Calu3 (cell line): ENCODE data around the gene IL3. TPM values are rescaled to one million over a fixed set of nuclear protein-coding genes. Genes with fewer than 3 reads are reported as not detected.

ENCODE experiments used
- BruUV-seq: library from RNA; stranded (reverse); fragments of 400-500 nt; replicated peaks from 2 replicates; lab custom pipeline; 2021; lab: Mats Ljungman, UMichigan
- CTCF ChIA-PET: fragments of 300-600 bp; sonication (Branson Sonifier 250); formaldehyde crosslinking; loops from one replicate; lab custom pipeline; 2022; ENCODE audit warnings: antibody characterized with exemption; lab: Charles Lee
- DNase-seq: peaks from one replicate; pipeline ENCODE4 v3.0.0; 2022
- H3K27ac Mint-ChIP-seq: one replicate; pipeline ENCODE4 v1.8.0; 2022; ENCODE audit warnings: mixed read lengths; ENCODE audit not compliant: unreplicated experiment
- H3K27me3 Mint-ChIP-seq: one replicate; pipeline ENCODE4 v1.8.0; 2022; ENCODE audit warnings: mixed read lengths; ENCODE audit not compliant: unreplicated experiment
- H3K36me3 Mint-ChIP-seq: one replicate; pipeline ENCODE4 v1.8.0; 2022; ENCODE audit warnings: mild to moderate bottlenecking, moderate library complexity, mixed read lengths; ENCODE audit not compliant: insufficient read depth, unreplicated experiment
- H3K4me1 Mint-ChIP-seq: one replicate; pipeline ENCODE4 v1.8.0; 2022; ENCODE audit warnings: mild to moderate bottlenecking, low read depth, mixed read lengths; ENCODE audit not compliant: unreplicated experiment
- H3K4me3 Mint-ChIP-seq: one replicate; pipeline ENCODE4 v1.8.0; 2022; ENCODE audit warnings: mild to moderate bottlenecking, low read depth, moderate library complexity, mixed read lengths; ENCODE audit not compliant: unreplicated experiment
- H3K9me3 Mint-ChIP-seq: one replicate; pipeline ENCODE4 v1.8.0; 2022; ENCODE audit warnings: low read depth, mixed read lengths; ENCODE audit not compliant: unreplicated experiment
- intact Hi-C: fragments of 100-400 bp; cut with micrococcal nuclease; formaldehyde crosslinking; loops from one replicate; pipeline ENCODE4 v1.10.0; 2022; ENCODE audit not compliant: unreplicated experiment
- total RNA-seq: library from RNA; stranded (reverse); gene quantifications from 2 replicates; pipeline ENCODE4 v1.2.3, GENCODE V29; 2022
- TF ChIP-seq, protein P1 (sequence below): fragments of 200-600 bp; IDR thresholded peaks from one replicate; pipeline ENCODE4 v1.8.0; 2022; ENCODE audit warnings: antibody characterized with exemption; ENCODE audit not compliant: unreplicated experiment

The IL3 gene
- total RNA-seq, 1 experiment from 2014 or later, result not detected

DNA sequence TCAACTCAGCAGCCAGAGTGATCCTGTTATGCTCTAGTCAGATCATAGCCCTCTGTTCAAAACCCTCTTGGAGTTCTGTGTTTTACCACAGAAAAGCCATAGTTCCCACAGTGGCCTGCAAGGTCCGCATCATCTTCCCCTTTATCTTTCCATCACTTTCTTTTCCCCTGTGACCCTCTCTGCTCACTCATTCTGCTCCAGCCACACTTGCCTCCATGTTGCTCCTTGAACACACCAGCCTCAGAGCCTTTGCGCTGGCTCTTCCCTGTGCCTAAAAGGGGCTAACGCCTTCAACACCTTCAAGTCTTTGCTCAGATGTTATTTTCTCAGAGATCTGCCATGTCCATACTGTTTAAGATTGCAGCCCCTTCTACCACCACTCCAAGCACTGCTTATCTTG is 39.5 kb downstream of the IL3 start:
- DNase-seq, result no peak
- no peaks in the 10 kb centered on the region for H3K27me3 Mint-ChIP-seq
- CTCF ChIA-PET, result no interaction called here
- H3K36me3 Mint-ChIP-seq, result peaks cover 4% of the 10 kb centered on the region
- H3K4me1 Mint-ChIP-seq, result peaks cover 66% of the 10 kb centered on the region
- intact Hi-C loops, result no loop called here
- TF ChIP-seq, protein P1, sequence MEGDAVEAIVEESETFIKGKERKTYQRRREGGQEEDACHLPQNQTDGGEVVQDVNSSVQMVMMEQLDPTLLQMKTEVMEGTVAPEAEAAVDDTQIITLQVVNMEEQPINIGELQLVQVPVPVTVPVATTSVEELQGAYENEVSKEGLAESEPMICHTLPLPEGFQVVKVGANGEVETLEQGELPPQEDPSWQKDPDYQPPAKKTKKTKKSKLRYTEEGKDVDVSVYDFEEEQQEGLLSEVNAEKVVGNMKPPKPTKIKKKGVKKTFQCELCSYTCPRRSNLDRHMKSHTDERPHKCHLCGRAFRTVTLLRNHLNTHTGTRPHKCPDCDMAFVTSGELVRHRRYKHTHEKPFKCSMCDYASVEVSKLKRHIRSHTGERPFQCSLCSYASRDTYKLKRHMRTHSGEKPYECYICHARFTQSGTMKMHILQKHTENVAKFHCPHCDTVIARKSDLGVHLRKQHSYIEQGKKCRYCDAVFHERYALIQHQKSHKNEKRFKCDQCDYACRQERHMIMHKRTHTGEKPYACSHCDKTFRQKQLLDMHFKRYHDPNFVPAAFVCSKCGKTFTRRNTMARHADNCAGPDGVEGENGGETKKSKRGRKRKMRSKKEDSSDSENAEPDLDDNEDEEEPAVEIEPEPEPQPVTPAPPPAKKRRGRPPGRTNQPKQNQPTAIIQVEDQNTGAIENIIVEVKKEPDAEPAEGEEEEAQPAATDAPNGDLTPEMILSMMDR, result no peak
- no peak overlapping the region for H3K27ac Mint-ChIP-seq
- no peak overlapping the region for H3K4me3 Mint-ChIP-seq
- BruUV-seq, result no TSS peak
- no peaks in the 10 kb centered on the region for H3K9me3 Mint-ChIP-seq

DNA sequence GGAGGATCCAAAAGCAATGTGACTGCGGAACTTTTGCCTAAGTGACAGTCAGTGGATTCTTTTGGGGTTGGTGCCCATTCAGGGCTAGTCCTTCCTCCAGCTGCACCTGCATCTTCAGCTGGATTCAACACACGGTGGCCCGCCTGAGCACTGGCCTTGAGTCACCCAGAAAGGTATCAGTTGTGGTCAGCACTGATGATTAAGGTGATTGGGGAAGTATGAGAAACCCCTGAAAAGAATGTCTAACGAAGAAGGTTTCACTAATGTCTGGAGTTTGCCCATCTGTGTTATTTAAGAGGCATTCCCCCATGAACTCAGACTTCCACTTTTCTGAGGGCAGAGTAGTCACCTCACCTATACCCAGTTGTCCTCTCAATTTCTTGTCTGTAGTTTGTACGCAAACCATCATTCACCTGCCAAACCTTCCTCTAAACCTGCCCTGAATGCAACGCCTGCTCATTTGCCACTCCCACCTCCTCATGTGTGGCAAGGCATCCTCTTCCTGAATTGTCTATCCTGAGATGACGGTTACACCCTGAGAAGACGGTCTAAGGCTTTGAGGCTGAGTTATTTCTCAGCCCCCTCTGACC is 40.3 kb downstream of the IL3 start:
- DNase-seq, result no peak
- intact Hi-C loops, result no loop called here
- TF ChIP-seq, protein P1, result no peak
- peaks cover 4% of the 10 kb centered on the region for H3K36me3 Mint-ChIP-seq
- H3K27ac Mint-ChIP-seq, result peak overlapping the region; percentile 37
- no peak overlapping the region for H3K4me3 Mint-ChIP-seq
- CTCF ChIA-PET, result no interaction called here
- no peaks in the 10 kb centered on the region for H3K27me3 Mint-ChIP-seq
- BruUV-seq, result no TSS peak
- no peaks in the 10 kb centered on the region for H3K9me3 Mint-ChIP-seq
- peaks cover 58% of the 10 kb centered on the region for H3K4me1 Mint-ChIP-seq

DNA sequence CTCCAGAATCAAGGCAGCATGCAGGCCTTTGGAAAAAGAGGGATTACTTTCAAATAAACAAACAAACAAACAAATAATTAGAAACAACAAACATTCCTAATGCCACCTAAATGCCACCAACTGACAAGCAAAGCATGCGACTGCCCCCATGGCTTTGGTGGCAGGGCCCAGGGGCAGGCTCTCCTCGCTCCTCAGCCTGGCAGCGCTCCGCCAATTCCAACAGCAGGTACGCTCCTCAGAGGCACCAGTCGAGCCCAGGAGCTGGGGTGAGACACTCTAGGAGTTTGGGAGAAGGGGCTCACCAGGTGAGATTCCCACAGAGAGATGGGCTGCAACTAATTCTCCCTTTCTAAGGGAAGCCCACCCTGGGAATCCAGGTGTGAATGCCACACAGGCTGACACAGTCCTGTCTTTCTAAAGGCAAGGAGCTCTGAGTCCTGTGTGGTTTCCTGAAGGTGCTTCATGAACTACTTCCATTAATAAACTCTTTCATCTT is 41.0 kb downstream of the IL3 start:
- H3K27ac Mint-ChIP-seq, result peak overlapping the region; percentile 37
- H3K9me3 Mint-ChIP-seq, result no peaks in the 10 kb centered on the region
- DNase-seq, result no peak
- TF ChIP-seq, protein P1, result no peak
- H3K4me1 Mint-ChIP-seq, result peaks cover 56% of the 10 kb centered on the region
- no peak overlapping the region for H3K4me3 Mint-ChIP-seq
- CTCF ChIA-PET, result interaction anchor here (0.7 to 1.0 kb wide), 2 partner anchors 15 to 34 kb away, joined by 3 to 4 read pairs; no protein-coding TSS in a partner anchor
- H3K27me3 Mint-ChIP-seq, result no peaks in the 10 kb centered on the region
- intact Hi-C loops, result no loop called here
- H3K36me3 Mint-ChIP-seq, result peaks cover 4% of the 10 kb centered on the region
- no TSS peak for BruUV-seq

DNA sequence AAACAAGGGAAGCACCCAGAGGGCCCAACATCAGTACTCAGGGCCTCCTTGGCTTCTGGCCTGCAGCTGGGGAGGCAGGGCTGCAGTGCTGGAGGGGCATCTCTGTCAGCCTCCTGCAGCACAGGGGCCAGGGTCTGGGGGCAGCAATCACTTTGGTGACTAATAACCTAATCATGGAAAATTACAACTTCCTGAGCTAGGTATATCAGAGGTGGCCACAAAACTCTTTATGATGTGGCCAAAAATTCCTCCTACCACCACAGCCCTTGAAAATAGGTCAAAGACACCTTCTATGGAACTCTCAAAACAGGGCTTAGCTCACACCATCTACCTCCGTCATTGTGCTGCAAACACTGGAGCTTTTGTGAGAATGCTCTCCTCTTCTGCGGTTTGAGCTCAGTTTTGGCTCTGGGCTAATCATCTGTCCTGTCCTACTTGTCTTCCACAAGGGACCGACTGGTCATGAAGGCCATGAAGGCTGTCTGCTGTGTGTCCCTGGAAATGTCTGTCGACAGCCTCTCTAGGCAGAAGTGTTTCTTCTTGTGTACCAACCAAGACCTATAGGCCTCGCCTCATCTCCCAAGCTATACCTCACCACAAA is 41.7 kb downstream of the IL3 start:
- intact Hi-C loops, result no loop called here
- CTCF ChIA-PET, result interaction anchor here (0.7 to 1.0 kb wide), 2 partner anchors 16 to 33 kb away, joined by 3 to 4 read pairs; no protein-coding TSS in a partner anchor
- peaks cover 56% of the 10 kb centered on the region for H3K4me1 Mint-ChIP-seq
- no peaks in the 10 kb centered on the region for H3K9me3 Mint-ChIP-seq
- peak overlapping the region; percentile 86 for H3K27ac Mint-ChIP-seq
- TF ChIP-seq, protein P1, result no peak
- BruUV-seq, result no TSS peak
- peaks cover 4% of the 10 kb centered on the region for H3K36me3 Mint-ChIP-seq
- no peak for DNase-seq
- H3K4me3 Mint-ChIP-seq, result no peak overlapping the region
- no peaks in the 10 kb centered on the region for H3K27me3 Mint-ChIP-seq
